Endothelial cell of umbilical vein (primary cell): Measurements from ENCODE around the gene ONECUT2. TPM values are rescaled to one million over a fixed set of nuclear protein-coding genes. Genes with fewer than 3 reads are reported as not detected.

Source experiments
- BruUV-seq: library from RNA; stranded (reverse); fragments of 400-500 nt; replicated peaks from 2 replicates; lab custom pipeline; 2021; lab: Mats Ljungman, UMichigan
- CTCF ChIA-PET: fragments of 300-600, 350-600 bp; sonication (Branson Sonifier 250); formaldehyde crosslinking; loops from one replicate; lab custom pipeline; 2021; ENCODE audit warnings: antibody characterized with exemption, inconsistent platforms; lab: Charles Lee
- POLR2A ChIA-PET: fragments of 300-600, 350-600 bp; sonication (Branson Sonifier 250); formaldehyde crosslinking; loops from one replicate; lab custom pipeline; 2021; ENCODE audit warnings: antibody characterized with exemption, inconsistent platforms; lab: Charles Lee
- DNase-seq: peaks from one replicate; pipeline ENCODE4 v3.0.0-alpha.2; 2011; ENCODE audit warnings: low read depth, low spot score
- FAIRE-seq: peaks from 2 replicates; lab custom pipeline; 2011; peaks lifted over from hg19 to GRCh38; lab: Jason Lieb, UNC
- H2AFZ ChIP-seq: 2 replicates; pipeline ENCODE4 v1.6.0; 2012; ENCODE audit warnings: low read depth, low read length, control low read depth, inconsistent platforms
- H3K27ac ChIP-seq: 2 replicates; pipeline ENCODE4 v1.5.1; 2011; ENCODE audit warnings: low read depth, mild to moderate bottlenecking, control low read depth, low read length, moderate library complexity; ENCODE audit not compliant: insufficient read depth
- H3K27me3 ChIP-seq, 2 experiments: 2 replicates each; pipeline versions ENCODE4 v1.6.0 to v1.6.1; 2011; ENCODE audit warnings: low read length in 2 of 2, mixed read lengths in 1 of 2; ENCODE audit not compliant: control insufficient read depth in 2 of 2, insufficient read depth in 2 of 2
- H3K36me3 ChIP-seq, 2 experiments: 2 replicates in 1 of 2; 3 replicates in 1 of 2; pipeline ENCODE4 v1.5.1; 2011; ENCODE audit warnings: low read length in 2 of 2, mild to moderate bottlenecking in 1 of 2, moderate library complexity in 1 of 2; ENCODE audit not compliant: control insufficient read depth in 2 of 2, insufficient read depth in 2 of 2; ENCODE audit errors: extremely low read depth in 1 of 2
- H3K4me1 ChIP-seq: 3 replicates; pipeline ENCODE4 v1.5.1; 2011; ENCODE audit warnings: mild to moderate bottlenecking, low read length; ENCODE audit not compliant: control insufficient read depth, insufficient read depth; ENCODE audit errors: extremely low read depth
- H3K4me2 ChIP-seq: 2 replicates; pipeline ENCODE4 v1.6.1; 2011; ENCODE audit warnings: low read length, control low read depth, mixed read lengths; ENCODE audit not compliant: insufficient read depth
- H3K4me3 ChIP-seq, 3 experiments: fragments of 200-600 bp in 1 of 3; sonication (generic), shearing (Covaris generic) in 1 of 3; replicated peaks in 1 of 3; 2 replicates each; pipeline ENCODE4 v1.5.1; 2011 to 2016; ENCODE audit warnings: control low read depth in 3 of 3, low read length in 3 of 3, mild to moderate bottlenecking in 2 of 3, inconsistent platforms in 1 of 3, low read depth in 1 of 3, moderate library complexity in 1 of 3; ENCODE audit not compliant: insufficient read depth in 1 of 3
- H3K79me2 ChIP-seq: 2 replicates; pipeline ENCODE4 v1.6.0; 2012; ENCODE audit warnings: low read length, inconsistent platforms; ENCODE audit not compliant: control insufficient read depth, insufficient read depth
- H3K9ac ChIP-seq: replicated peaks from 2 replicates; pipeline ENCODE3; 2011; ENCODE audit warnings: low read length, control low read depth; ENCODE audit not compliant: insufficient read depth; ENCODE audit errors: extremely low read depth
- H3K9me1 ChIP-seq: replicated peaks from 3 replicates; pipeline ENCODE4 v1.6.0; 2011; ENCODE audit warnings: mild to moderate bottlenecking, low read length; ENCODE audit not compliant: control insufficient read depth, insufficient read depth; ENCODE audit errors: extremely low read depth
- H3K9me3 ChIP-seq: replicated peaks from 2 replicates; pipeline ENCODE4 v1.5.1; 2012; ENCODE audit warnings: low read length, inconsistent platforms; ENCODE audit not compliant: control insufficient read depth, insufficient read depth
- H4K20me1 ChIP-seq: replicated peaks from 2 replicates; pipeline ENCODE3; 2011; ENCODE audit warnings: mild to moderate bottlenecking, low read length; ENCODE audit not compliant: control insufficient read depth, insufficient read depth; ENCODE audit errors: extremely low read depth
- EZH2 ChIP-seq: IDR thresholded peaks from 2 replicates; pipeline ENCODE4 v1.6.1; 2012; ENCODE audit warnings: borderline replicate concordance, low read depth, mild to moderate bottlenecking, moderate library complexity, low read length, inconsistent platforms; ENCODE audit not compliant: severe bottlenecking
- FOS ChIP-seq: IDR thresholded peaks from 2 replicates; pipeline ENCODE4 v1.6.1; 2011; ENCODE audit warnings: mild to moderate bottlenecking, low read length, moderate library complexity, borderline replicate concordance; ENCODE audit not compliant: insufficient read depth
- GATA2 ChIP-seq: IDR thresholded peaks from 2 replicates; pipeline ENCODE4 v1.7.0; 2011; ENCODE audit warnings: low read depth, mild to moderate bottlenecking, moderate library complexity, mixed read lengths, low read length; ENCODE audit not compliant: insufficient read length, insufficient read depth
- JUN ChIP-seq: IDR thresholded peaks from 2 replicates; pipeline ENCODE4 v1.6.1; 2011; ENCODE audit warnings: borderline replicate concordance, low read depth; ENCODE audit not compliant: insufficient read length, insufficient read depth
- MYC ChIP-seq: IDR thresholded peaks from one replicate; pipeline ENCODE4 v1.6.1; 2011; ENCODE audit warnings: mild to moderate bottlenecking, low read depth, low read length
- POLR2A ChIP-seq: IDR thresholded peaks from 2 replicates; pipeline ENCODE4 v1.6.1; 2012; ENCODE audit warnings: low read depth, mild to moderate bottlenecking, control low read depth, low read length
- POLR2AphosphoS5 ChIP-seq: IDR thresholded peaks from 2 replicates; pipeline ENCODE4 v1.6.1; 2012; ENCODE audit warnings: low read depth, mild to moderate bottlenecking, control low read depth, low read length, moderate library complexity; ENCODE audit not compliant: insufficient read depth
- dilution Hi-C: fragments of 300-500 bp; cut with MboI; formaldehyde crosslinking; loops from one replicate; pipeline ENCODE4 v1.15.0; 2019; ENCODE audit warnings: low sequenced_read_pairs; ENCODE audit not compliant: extremely low pct_ligation_motif_present
- intact Hi-C: fragments of 100-400 bp; cut with micrococcal nuclease; formaldehyde crosslinking; loops from one replicate; pipeline ENCODE4 v1.10.0; 2022
- polyA plus RNA-seq, 4 experiments: library from polyadenylated mRNA; depleted of rRNA in 3 of 4; stranded (reverse) in 3 of 4; unstranded in 1 of 4; fragments of >200 nt; gene quantifications; 2 replicates each; pipeline versions ENCODE4 v1.2.1 to v1.2.3, GENCODE V29; 2011 to 2012; ENCODE audit warnings: missing spikeins in 1 of 4
- total RNA-seq: library from RNA; stranded (reverse); gene quantifications from 2 replicates; pipeline ENCODE4 v1.2.3, GENCODE V29; 2021
- TF ChIP-seq, protein P1 (sequence below): IDR thresholded peaks from 2 replicates; pipeline ENCODE4 v1.6.1; 2011; ENCODE audit not compliant: insufficient read depth, insufficient read length
- TF ChIP-seq, protein P2 (sequence below), 2 donors: IDR thresholded peaks; 1 replicate in 1 of 2; 2 replicates in 1 of 2; pipeline ENCODE4 v1.5.1; 2011; ENCODE audit warnings: low read length in 2 of 2, mild to moderate bottlenecking in 2 of 2, moderate library complexity in 2 of 2, control low read depth in 1 of 2, inconsistent platforms in 1 of 2, low read depth in 1 of 2; ENCODE audit not compliant: insufficient read depth in 1 of 2; ENCODE audit errors: extremely low read depth in 1 of 2

ONECUT2 gene
- total and polyA plus RNA-seq, 2 donors (not counting 3 experiments of a cell fraction or from before 2014, with no cell fraction given): 0.01 to 0.62 TPM

DNA sequence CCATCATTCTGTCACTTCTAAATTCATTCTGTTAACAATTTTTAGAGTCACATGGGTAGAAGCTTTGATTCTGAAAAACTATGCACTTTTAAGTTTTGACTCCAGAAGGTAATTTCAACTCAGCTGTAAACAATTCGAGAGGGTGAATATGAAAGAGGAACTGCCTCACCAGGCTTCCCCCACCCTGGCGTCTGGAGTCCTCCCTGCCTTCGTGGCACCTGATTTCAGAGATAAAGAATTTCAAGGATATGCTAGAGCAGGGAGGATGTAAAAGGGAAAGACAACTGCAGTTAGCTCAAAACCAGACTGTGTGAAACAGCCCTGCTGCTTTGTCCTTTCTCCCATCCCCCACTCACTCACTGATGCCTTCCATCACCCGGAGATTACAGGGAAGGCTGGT is 40.7 kb downstream of the ONECUT2 start:
- no peak overlapping the region for H3K9ac ChIP-seq
- ChIA-PET POLR2A (no interaction called here), CTCF (no interaction called here)
- H3K4me1 ChIP-seq: no peaks in the 10 kb centered on the region
- no peaks in the 10 kb centered on the region for H3K9me1 ChIP-seq
- FAIRE-seq (no peak), DNase-seq (no peak)
- no peak overlapping the region for H3K4me3 ChIP-seq
- intact Hi-C loops (no loop called here), dilution Hi-C loops (no loop called here)
- H3K4me2 ChIP-seq: no peak overlapping the region
- H3K36me3 ChIP-seq: no peaks in the 10 kb centered on the region
- BruUV-seq: no TSS peak
- H3K27ac ChIP-seq: no peak overlapping the region
- no peak overlapping the region for H2AFZ ChIP-seq
- H4K20me1 ChIP-seq: no peaks in the 10 kb centered on the region
- no peaks in the 10 kb centered on the region for H3K9me3 ChIP-seq
- no peaks in the 10 kb centered on the region for H3K79me2 ChIP-seq
- H3K27me3 ChIP-seq: no peaks in the 10 kb centered on the region
- TF ChIP-seq, protein P1, sequence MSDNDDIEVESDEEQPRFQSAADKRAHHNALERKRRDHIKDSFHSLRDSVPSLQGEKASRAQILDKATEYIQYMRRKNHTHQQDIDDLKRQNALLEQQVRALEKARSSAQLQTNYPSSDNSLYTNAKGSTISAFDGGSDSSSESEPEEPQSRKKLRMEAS: no peak
- TF ChIP-seq EZH2 (no peak), POLR2AphosphoS5 (no peak), FOS (no peak), JUN (no peak), POLR2A (no peak), GATA2 (no peak), MYC (no peak)
- TF ChIP-seq, protein P2, sequence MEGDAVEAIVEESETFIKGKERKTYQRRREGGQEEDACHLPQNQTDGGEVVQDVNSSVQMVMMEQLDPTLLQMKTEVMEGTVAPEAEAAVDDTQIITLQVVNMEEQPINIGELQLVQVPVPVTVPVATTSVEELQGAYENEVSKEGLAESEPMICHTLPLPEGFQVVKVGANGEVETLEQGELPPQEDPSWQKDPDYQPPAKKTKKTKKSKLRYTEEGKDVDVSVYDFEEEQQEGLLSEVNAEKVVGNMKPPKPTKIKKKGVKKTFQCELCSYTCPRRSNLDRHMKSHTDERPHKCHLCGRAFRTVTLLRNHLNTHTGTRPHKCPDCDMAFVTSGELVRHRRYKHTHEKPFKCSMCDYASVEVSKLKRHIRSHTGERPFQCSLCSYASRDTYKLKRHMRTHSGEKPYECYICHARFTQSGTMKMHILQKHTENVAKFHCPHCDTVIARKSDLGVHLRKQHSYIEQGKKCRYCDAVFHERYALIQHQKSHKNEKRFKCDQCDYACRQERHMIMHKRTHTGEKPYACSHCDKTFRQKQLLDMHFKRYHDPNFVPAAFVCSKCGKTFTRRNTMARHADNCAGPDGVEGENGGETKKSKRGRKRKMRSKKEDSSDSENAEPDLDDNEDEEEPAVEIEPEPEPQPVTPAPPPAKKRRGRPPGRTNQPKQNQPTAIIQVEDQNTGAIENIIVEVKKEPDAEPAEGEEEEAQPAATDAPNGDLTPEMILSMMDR (IDR thresholded peaks at IDR 0.05; ENCODE audit: extremely low read depth in 1 of 2, insufficient read depth in 1 of 2, low read depth in 1 of 2, low read length in 2 of 2): no peak
